GM10248 (cell line): Measurements from ENCODE around the gene HDAC9.
"Not testable (repeated sequence)": the region's sequence is repeated elsewhere in the genome, so short reads cannot be mapped to it uniquely, and the experiment has no call there.

Source experiments
- CTCF ChIA-PET: fragments of 300-600 bp; sonication (Branson Sonifier 250); formaldehyde crosslinking; extraction: SDS; loops from one replicate; lab custom pipeline; 2021; ENCODE audit warnings: antibody characterized with exemption; lab: Yijun Ruan, JAX
- POLR2A ChIA-PET: fragments of 350-650 bp; sonication (Branson Sonifier 250); formaldehyde crosslinking; extraction: SDS; loops from one replicate; lab custom pipeline; 2020; ENCODE audit warnings: antibody characterized with exemption; lab: Yijun Ruan, JAX
- DNase-seq: peaks from one replicate; pipeline ENCODE4 v3.0.0; 2012; ENCODE audit errors: extremely low spot score
- CTCF ChIP-seq: IDR thresholded peaks from 2 replicates; pipeline ENCODE4 v1.5.1; 2012; ENCODE audit warnings: mild to moderate bottlenecking, low read depth; ENCODE audit errors: extremely low read depth, missing control alignments, control extremely low read depth

The HDAC9 gene

GRCh38 chr7:18965657-18966056 lies 470.1 kb downstream of the HDAC9 start:
- ChIA-PET CTCF (interaction anchor here (2.8 kb wide), 1 partner anchor 13 kb away, joined by 10 read pairs; no protein-coding TSS in a partner anchor), POLR2A (no interaction called here)
- no peak for DNase-seq
- no peak for TF ChIP-seq CTCF

- CTCF ChIA-PET: interaction anchor here (2.8 kb wide), 1 partner anchor 15 kb away, joined by 10 read pairs; no protein-coding TSS in a partner anchor
- POLR2A ChIA-PET, DNase-seq: not testable (repeated sequence)
These were observed 472.2 kb downstream of the HDAC9 start for GRCh38 chr7:18967755-18968154.

DNA sequence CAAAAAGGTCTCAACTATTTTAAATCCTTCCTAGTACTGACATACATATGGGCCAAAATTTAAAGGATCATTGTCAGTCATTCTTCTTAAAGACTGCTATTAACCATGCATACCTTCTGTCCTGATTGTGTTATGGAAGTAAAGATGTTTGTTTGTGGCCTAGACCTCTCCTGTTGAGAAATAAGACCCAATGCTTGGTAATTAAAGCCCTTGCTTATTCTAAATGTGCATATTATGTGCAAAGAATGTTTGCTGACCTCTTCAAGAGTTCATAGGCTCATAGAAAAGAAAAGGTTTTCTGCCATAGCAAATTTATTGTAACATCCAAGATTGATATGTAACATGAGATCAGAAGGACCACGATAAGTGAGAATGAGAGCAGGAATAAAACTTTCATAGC lies 476.3 kb downstream of the HDAC9 start:
- DNase-seq: no peak
- POLR2A ChIA-PET: no interaction called here
- CTCF ChIA-PET: no interaction called here
- no peak for TF ChIP-seq CTCF

- POLR2A ChIA-PET: no interaction called here
- CTCF ChIA-PET: no interaction called here
- no peak for DNase-seq
These were observed 479.3 kb downstream of the HDAC9 start for GRCh38 chr7:18974803-18975202.

GRCh38 chr7:18975276-18975675 lies 479.7 kb downstream of the HDAC9 start:
- TF ChIP-seq CTCF: no peak
- DNase-seq: no peak
- ChIA-PET POLR2A (no interaction called here), CTCF (no interaction called here)

More at GRCh38 chr7:18974803-18975202, 479.3 kb downstream of the HDAC9 start:
- no peak for TF ChIP-seq CTCF

DNA sequence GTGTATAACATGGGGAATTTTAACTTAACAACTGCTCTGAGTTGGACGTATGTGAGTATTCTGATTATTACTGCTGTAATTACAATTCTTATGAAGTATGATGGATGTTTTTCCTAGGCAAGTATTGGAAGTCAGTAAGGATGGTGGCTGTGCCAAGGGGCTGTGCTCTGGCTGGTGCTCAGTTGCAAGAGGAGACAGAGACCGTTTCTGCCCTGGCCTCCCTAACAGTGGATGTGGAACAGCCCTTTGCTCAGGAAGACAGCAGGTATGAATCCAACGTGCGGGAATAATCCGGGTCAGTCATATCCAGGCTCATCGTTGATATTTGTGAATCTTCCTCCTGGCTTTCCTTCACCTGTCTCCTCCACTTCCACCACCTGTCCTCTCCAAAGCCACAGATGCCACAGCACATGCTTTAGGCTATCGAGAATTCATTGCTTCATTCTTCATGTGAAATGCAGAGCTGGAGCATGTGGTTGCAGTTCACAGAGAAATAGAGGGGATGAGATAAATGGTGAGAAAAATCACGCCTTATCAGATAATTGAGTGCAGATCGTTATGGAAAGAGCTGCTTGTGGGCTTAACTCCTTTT lies 480.2 kb downstream of the HDAC9 start:
- CTCF ChIA-PET: no interaction called here
- POLR2A ChIA-PET: no interaction called here
- no peak for DNase-seq
- TF ChIP-seq CTCF: no peak

GRCh38 chr7:18976715-18977471 lies 481.3 kb downstream of the HDAC9 start:
- DNase-seq: no peak
- ChIA-PET CTCF (no interaction called here), POLR2A (no interaction called here)
- TF ChIP-seq CTCF: no peak
